Loucy (cell line): Measurements from ENCODE around the gene GDPD1.

Experiments
- EZH2phosphoT487 ChIP-seq: fragments of 200-600 bp; IDR thresholded peaks from 2 replicates; pipeline ENCODE4 v1.6.1; 2018; ENCODE audit warnings: antibody characterized with exemption, mild to moderate bottlenecking, moderate library complexity, borderline replicate concordance
- TF ChIP-seq, protein P1 (sequence below): fragments of 200-600 bp; sonication (generic); conservative IDR thresholded peaks from 2 replicates; pipeline ENCODE4 v1.5.1; 2014; ENCODE audit warnings: mild to moderate bottlenecking, antibody characterized with exemption, low read length

- TF ChIP-seq, protein P1, sequence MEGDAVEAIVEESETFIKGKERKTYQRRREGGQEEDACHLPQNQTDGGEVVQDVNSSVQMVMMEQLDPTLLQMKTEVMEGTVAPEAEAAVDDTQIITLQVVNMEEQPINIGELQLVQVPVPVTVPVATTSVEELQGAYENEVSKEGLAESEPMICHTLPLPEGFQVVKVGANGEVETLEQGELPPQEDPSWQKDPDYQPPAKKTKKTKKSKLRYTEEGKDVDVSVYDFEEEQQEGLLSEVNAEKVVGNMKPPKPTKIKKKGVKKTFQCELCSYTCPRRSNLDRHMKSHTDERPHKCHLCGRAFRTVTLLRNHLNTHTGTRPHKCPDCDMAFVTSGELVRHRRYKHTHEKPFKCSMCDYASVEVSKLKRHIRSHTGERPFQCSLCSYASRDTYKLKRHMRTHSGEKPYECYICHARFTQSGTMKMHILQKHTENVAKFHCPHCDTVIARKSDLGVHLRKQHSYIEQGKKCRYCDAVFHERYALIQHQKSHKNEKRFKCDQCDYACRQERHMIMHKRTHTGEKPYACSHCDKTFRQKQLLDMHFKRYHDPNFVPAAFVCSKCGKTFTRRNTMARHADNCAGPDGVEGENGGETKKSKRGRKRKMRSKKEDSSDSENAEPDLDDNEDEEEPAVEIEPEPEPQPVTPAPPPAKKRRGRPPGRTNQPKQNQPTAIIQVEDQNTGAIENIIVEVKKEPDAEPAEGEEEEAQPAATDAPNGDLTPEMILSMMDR: no peak
- no peak for TF ChIP-seq EZH2phosphoT487
These were observed 71.8 kb downstream of the GDPD1 start for GRCh38 chr17:59292174-59292523.
